Keratinocyte (primary cell): ENCODE results near the gene CD4. TPM values are rescaled to one million over a fixed set of nuclear protein-coding genes. Genes with fewer than 3 reads are reported as not detected.

Experiments
- DNase-seq: peaks from one replicate; pipeline ENCODE4 v3.0.0-alpha.2; 2011; ENCODE audit warnings: low read depth, missing footprints, low spot score
- FAIRE-seq: peaks from 2 replicates; lab custom pipeline; 2011; peaks lifted over from hg19 to GRCh38; lab: Jason Lieb, UNC
- H2AFZ ChIP-seq: 2 replicates; pipeline ENCODE4 v1.6.0; 2012; ENCODE audit warnings: low read length, control low read depth, inconsistent platforms; ENCODE audit not compliant: control insufficient read depth
- H3K27ac ChIP-seq: 2 replicates; pipeline ENCODE4 v1.5.1; 2011; ENCODE audit warnings: low read length; ENCODE audit not compliant: control insufficient read depth, insufficient read depth
- H3K27me3 ChIP-seq: 3 replicates; pipeline ENCODE4 v1.6.0; 2011; ENCODE audit warnings: low read length; ENCODE audit not compliant: control insufficient read depth, insufficient read depth; ENCODE audit errors: extremely low read depth
- H3K36me3 ChIP-seq, 2 experiments: 2 replicates in 1 of 2; 3 replicates in 1 of 2; pipeline ENCODE4 v1.5.1; 2011; ENCODE audit warnings: low read length in 2 of 2, mild to moderate bottlenecking in 1 of 2; ENCODE audit not compliant: control insufficient read depth in 2 of 2, insufficient read depth in 2 of 2; ENCODE audit errors: extremely low read depth in 1 of 2
- H3K4me1 ChIP-seq: 3 replicates; pipeline ENCODE4 v1.5.1; 2011; ENCODE audit warnings: low read length; ENCODE audit not compliant: control insufficient read depth, insufficient read depth; ENCODE audit errors: extremely low read depth
- H3K4me2 ChIP-seq: 3 replicates; pipeline ENCODE4 v1.6.0; 2011; ENCODE audit warnings: low read depth, low read length; ENCODE audit not compliant: control insufficient read depth, insufficient read depth; ENCODE audit errors: extremely low read depth
- H3K4me3 ChIP-seq, 3 experiments: fragments of 200-600 bp in 1 of 3; sonication (generic) in 1 of 3; 2 replicates in 2 of 3; 3 replicates in 1 of 3; pipeline ENCODE4 v1.5.1; 2011 to 2016; ENCODE audit warnings: low read length in 3 of 3, mild to moderate bottlenecking in 3 of 3, control low read depth in 2 of 3, inconsistent platforms in 1 of 3, low read depth in 1 of 3, mixed read lengths in 1 of 3, mixed run types in 1 of 3, moderate library complexity in 1 of 3; ENCODE audit not compliant: control insufficient read depth in 2 of 3, insufficient read depth in 2 of 3; ENCODE audit errors: extremely low read depth in 1 of 3
- H3K79me2 ChIP-seq: 2 replicates; pipeline ENCODE4 v1.6.0; 2012; ENCODE audit warnings: low read length; ENCODE audit not compliant: control insufficient read depth, insufficient read depth
- H3K9ac ChIP-seq: 3 replicates; pipeline ENCODE4 v1.6.0; 2011; ENCODE audit warnings: low read length; ENCODE audit not compliant: control insufficient read depth, insufficient read depth; ENCODE audit errors: extremely low read depth
- H3K9me1 ChIP-seq: 3 replicates; pipeline ENCODE4 v1.6.0; 2011; ENCODE audit warnings: low read length; ENCODE audit not compliant: control insufficient read depth, insufficient read depth; ENCODE audit errors: extremely low read depth
- H3K9me3 ChIP-seq: 2 replicates; pipeline ENCODE4 v1.5.1; 2012; ENCODE audit warnings: low read depth, low read length; ENCODE audit not compliant: control insufficient read depth
- H4K20me1 ChIP-seq: 3 replicates; pipeline ENCODE4 v1.6.0; 2011; ENCODE audit warnings: low read length; ENCODE audit not compliant: control insufficient read depth, insufficient read depth; ENCODE audit errors: extremely low read depth
- EZH2 ChIP-seq: IDR thresholded peaks from one replicate; pipeline ENCODE4 v1.6.1; 2012; ENCODE audit warnings: inconsistent platforms, mild to moderate bottlenecking, low read length, moderate library complexity
- dilution Hi-C: fragments of 300-500 bp; cut with MboI; formaldehyde crosslinking; loops from one replicate; pipeline ENCODE4 v1.7.0; 2020; ENCODE audit warnings: low sequenced_read_pairs; ENCODE audit not compliant: extremely low pct_ligation_motif_present
- polyA plus RNA-seq, 5 experiments: library from polyadenylated mRNA; depleted of rRNA in 3 of 5; stranded (reverse) in 3 of 5; stranded (forward) in 1 of 5; unstranded in 1 of 5; fragments of >200 nt; gene quantifications; 1 replicate in 1 of 5; 2 replicates in 3 of 5; 3 replicates in 1 of 5; pipeline versions ENCODE4 v1.2.1 to v1.2.3, GENCODE V29; 2011 to 2012; ENCODE audit warnings: missing spikeins in 2 of 5, low read depth in 1 of 5, low replicate concordance in 1 of 5
- TF ChIP-seq, protein P1 (sequence below), 3 experiments: IDR thresholded peaks in 1 of 3; conservative IDR thresholded peaks in 1 of 3; optimal IDR thresholded peaks in 1 of 3; 2 replicates in 2 of 3; 3 replicates in 1 of 3; pipeline versions ENCODE3 to v1.5.1; 2011; ENCODE audit warnings: low read length in 3 of 3, mild to moderate bottlenecking in 3 of 3, moderate library complexity in 2 of 3, control low read depth in 1 of 3, inconsistent platforms in 1 of 3; ENCODE audit not compliant: insufficient read depth in 2 of 3; ENCODE audit errors: extremely low read depth in 1 of 3

Gene CD4
- polyA plus RNA-seq, 1 donor (not counting 4 experiments of a cell fraction or from before 2014, with no cell fraction given), result 0.01 TPM

DNA sequence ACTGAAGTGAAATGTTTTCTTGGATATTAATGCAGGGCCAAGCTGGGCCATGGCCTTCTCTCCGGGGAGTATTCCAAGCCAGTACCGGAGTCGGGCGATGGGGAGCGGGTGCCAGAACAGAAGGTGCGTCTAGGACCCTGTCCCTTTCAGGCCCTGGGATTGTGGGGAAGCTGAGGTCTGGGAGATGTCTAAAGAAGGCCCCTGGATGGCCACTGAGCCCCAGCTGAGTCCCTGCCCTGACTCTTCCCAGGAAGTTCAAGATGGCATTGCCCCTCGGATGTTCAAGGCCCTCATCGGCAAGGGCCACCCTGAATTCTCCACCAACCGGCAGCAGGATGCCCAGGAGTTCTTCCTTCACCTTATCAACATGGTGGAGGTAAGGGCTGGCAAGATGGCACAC, 70.8 kb downstream of the CD4 start:
- Histone ChIP-seq H3K9me1 (no peaks in the 10 kb centered on the region), H3K9me3 (no peaks in the 10 kb centered on the region), H2AFZ (no peak overlapping the region), H3K4me3 (no peak overlapping the region), H3K79me2 (peaks cover 7% of the 10 kb centered on the region), H3K9ac (no peak overlapping the region), H3K36me3 (peaks cover 59 to 66% of the 10 kb centered on the region in 2 experiments), H3K4me2 (no peak overlapping the region), H3K27me3 (no peaks in the 10 kb centered on the region), H3K4me1 (no peaks in the 10 kb centered on the region), H3K27ac (no peak overlapping the region), H4K20me1 (no peaks in the 10 kb centered on the region)
- DNase-seq (no peak), FAIRE-seq (no peak)
- TF ChIP-seq, protein P1, sequence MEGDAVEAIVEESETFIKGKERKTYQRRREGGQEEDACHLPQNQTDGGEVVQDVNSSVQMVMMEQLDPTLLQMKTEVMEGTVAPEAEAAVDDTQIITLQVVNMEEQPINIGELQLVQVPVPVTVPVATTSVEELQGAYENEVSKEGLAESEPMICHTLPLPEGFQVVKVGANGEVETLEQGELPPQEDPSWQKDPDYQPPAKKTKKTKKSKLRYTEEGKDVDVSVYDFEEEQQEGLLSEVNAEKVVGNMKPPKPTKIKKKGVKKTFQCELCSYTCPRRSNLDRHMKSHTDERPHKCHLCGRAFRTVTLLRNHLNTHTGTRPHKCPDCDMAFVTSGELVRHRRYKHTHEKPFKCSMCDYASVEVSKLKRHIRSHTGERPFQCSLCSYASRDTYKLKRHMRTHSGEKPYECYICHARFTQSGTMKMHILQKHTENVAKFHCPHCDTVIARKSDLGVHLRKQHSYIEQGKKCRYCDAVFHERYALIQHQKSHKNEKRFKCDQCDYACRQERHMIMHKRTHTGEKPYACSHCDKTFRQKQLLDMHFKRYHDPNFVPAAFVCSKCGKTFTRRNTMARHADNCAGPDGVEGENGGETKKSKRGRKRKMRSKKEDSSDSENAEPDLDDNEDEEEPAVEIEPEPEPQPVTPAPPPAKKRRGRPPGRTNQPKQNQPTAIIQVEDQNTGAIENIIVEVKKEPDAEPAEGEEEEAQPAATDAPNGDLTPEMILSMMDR (optimal IDR thresholded peaks at IDR 0.05 in 1 of 3, IDR thresholded peaks at IDR 0.05 in 1 of 3, conservative IDR thresholded peaks at IDR 0.05 in 1 of 3; ENCODE audit: extremely low read depth in 1 of 3, insufficient read depth in 2 of 3, low read length in 3 of 3), result no peak
- no peak for TF ChIP-seq EZH2
- dilution Hi-C loops, result no loop called here

DNA sequence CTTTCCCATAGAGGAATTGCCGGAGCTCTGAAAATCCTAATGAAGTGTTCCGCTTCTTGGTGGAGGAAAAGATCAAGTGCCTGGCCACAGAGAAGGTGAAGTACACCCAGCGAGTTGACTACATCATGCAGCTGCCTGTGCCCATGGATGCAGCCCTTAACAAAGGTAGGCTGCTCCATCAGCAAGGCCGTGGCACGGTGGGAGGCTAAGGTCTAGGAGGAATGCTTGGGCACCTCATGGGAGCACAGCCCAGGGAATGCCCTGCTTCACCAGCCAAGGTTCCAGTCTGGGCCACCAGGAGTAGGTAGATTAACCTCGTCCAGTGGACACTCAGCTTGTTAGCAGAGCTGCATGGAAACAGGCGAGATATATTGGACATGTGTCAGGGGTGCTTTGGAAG, 71.6 kb downstream of the CD4 start:
- H3K36me3 ChIP-seq, result peaks cover 61 to 65% of the 10 kb centered on the region in 2 experiments

More for the DNA sequence above, 71.6 kb downstream of the CD4 start:
- Histone ChIP-seq H3K27ac (no peak overlapping the region), H3K9ac (no peak overlapping the region), H2AFZ (no peak overlapping the region), H3K4me2 (no peak overlapping the region), H3K79me2 (no peaks in the 10 kb centered on the region), H3K9me3 (no peaks in the 10 kb centered on the region), H3K9me1 (no peaks in the 10 kb centered on the region), H3K27me3 (no peaks in the 10 kb centered on the region), H4K20me1 (no peaks in the 10 kb centered on the region), H3K4me3 (no peak overlapping the region), H3K4me1 (no peaks in the 10 kb centered on the region)
- DNase-seq, result no peak
- FAIRE-seq, result no peak
- TF ChIP-seq, protein P1 (optimal IDR thresholded peaks at IDR 0.05 in 1 of 3, IDR thresholded peaks at IDR 0.05 in 1 of 3, conservative IDR thresholded peaks at IDR 0.05 in 1 of 3; ENCODE audit: extremely low read depth in 1 of 3, insufficient read depth in 2 of 3, low read length in 3 of 3), result no peak
- TF ChIP-seq EZH2, result no peak
- dilution Hi-C loops, result no loop called here
